Measurements from ENCODE around the gene ACTL7B. TPM values are rescaled to one million over a fixed set of nuclear protein-coding genes. Genes with fewer than 3 reads are reported as not detected.

Gene ACTL7B
- total and polyA plus RNA-seq, 10 of the 15 experiments (the other 5 are each of a cell fraction or from before 2014, with no cell fraction given): not detected

DNA sequence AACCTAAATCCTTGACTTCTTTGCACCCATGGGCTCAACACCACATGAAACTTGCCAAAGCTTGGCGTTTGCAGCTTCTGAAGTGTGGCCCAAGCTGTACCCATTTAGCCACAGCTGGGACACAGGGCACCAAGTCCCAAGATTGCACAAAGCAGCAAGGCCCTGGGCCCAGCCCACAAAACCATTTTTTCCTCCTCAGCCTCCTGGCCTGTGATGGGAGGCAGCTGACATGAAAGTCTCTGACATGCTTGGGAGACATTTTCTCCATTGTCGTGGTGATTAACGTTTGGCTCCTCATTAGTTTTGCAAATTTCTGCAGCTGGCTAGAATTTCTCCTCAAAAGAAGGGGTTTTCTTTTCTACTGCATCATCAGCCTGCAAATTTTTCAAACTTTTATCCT lies 32.0 kb downstream of the ACTL7B start:
- H3K9me3 ChIP-seq (replicated peaks; ENCODE audit: control insufficient read depth, insufficient read depth, low read length): no peaks in the 10 kb centered on the region; the same call in 1 of the 3 replicates
- 10% methylated on average over 3 of the region's 3 CpGs for WGBS (ENCODE audit: insufficient coverage, insufficient replicate concordance, low lambda C conversion rate, missing lambda C conversion rate)
- no peak overlapping the region for H2AFZ ChIP-seq (ENCODE audit: control insufficient read depth, low read depth, low read length)
- no peak for DNase-seq (ENCODE audit: low read depth, low spot score)
- no peaks in the 10 kb centered on the region for H3K79me2 ChIP-seq (ENCODE audit: control insufficient read depth, insufficient read depth, low read length)
- TF ChIP-seq, protein P1, sequence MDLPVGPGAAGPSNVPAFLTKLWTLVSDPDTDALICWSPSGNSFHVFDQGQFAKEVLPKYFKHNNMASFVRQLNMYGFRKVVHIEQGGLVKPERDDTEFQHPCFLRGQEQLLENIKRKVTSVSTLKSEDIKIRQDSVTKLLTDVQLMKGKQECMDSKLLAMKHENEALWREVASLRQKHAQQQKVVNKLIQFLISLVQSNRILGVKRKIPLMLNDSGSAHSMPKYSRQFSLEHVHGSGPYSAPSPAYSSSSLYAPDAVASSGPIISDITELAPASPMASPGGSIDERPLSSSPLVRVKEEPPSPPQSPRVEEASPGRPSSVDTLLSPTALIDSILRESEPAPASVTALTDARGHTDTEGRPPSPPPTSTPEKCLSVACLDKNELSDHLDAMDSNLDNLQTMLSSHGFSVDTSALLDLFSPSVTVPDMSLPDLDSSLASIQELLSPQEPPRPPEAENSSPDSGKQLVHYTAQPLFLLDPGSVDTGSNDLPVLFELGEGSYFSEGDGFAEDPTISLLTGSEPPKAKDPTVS (IDR thresholded peaks at IDR 0.05; ENCODE audit: low read depth, low read length): no peak
- no peak for TF ChIP-seq LARP7 (IDR thresholded peaks at IDR 0.05)
- TF ChIP-seq PAX8 (IDR thresholded peaks at IDR 0.05): no peak
- TF ChIP-seq, protein P2, sequence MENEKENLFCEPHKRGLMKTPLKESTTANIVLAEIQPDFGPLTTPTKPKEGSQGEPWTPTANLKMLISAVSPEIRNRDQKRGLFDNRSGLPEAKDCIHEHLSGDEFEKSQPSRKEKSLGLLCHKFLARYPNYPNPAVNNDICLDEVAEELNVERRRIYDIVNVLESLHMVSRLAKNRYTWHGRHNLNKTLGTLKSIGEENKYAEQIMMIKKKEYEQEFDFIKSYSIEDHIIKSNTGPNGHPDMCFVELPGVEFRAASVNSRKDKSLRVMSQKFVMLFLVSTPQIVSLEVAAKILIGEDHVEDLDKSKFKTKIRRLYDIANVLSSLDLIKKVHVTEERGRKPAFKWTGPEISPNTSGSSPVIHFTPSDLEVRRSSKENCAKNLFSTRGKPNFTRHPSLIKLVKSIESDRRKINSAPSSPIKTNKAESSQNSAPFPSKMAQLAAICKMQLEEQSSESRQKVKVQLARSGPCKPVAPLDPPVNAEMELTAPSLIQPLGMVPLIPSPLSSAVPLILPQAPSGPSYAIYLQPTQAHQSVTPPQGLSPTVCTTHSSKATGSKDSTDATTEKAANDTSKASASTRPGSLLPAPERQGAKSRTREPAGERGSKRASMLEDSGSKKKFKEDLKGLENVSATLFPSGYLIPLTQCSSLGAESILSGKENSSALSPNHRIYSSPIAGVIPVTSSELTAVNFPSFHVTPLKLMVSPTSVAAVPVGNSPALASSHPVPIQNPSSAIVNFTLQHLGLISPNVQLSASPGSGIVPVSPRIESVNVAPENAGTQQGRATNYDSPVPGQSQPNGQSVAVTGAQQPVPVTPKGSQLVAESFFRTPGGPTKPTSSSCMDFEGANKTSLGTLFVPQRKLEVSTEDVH (IDR thresholded peaks at IDR 0.05; ENCODE audit: low read depth, partially characterized antibody): no peak
- no peak for TF ChIP-seq MYB (IDR thresholded peaks at IDR 0.05; ENCODE audit: borderline replicate concordance, low read depth, low read length)
- TF ChIP-seq RCOR1 (conservative IDR thresholded peaks at IDR 0.05; ENCODE audit: low read depth, low read length): no peak
- TF ChIP-seq, protein P3, sequence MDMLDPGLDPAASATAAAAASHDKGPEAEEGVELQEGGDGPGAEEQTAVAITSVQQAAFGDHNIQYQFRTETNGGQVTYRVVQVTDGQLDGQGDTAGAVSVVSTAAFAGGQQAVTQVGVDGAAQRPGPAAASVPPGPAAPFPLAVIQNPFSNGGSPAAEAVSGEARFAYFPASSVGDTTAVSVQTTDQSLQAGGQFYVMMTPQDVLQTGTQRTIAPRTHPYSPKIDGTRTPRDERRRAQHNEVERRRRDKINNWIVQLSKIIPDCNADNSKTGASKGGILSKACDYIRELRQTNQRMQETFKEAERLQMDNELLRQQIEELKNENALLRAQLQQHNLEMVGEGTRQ (IDR thresholded peaks at IDR 0.05; ENCODE audit: borderline replicate concordance, low read depth, low read length): no peak
- TF ChIP-seq CBFB (IDR thresholded peaks at IDR 0.05; ENCODE audit: low read depth): no peak
- TF ChIP-seq ZNF274 (IDR thresholded peaks at IDR 0.05; ENCODE audit: insufficient read depth, insufficient read length): no peak
- H3K4me2 ChIP-seq (ENCODE audit: control insufficient read depth, insufficient read depth): no peak overlapping the region
- no peak for FAIRE-seq
- in situ Hi-C loops (cut with MboI) (no loop called here), intact Hi-C loops (cut with micrococcal nuclease; ENCODE audit: unreplicated experiment) (no loop called here)
- no peak overlapping the region for H3K27ac ChIP-seq (ENCODE audit: control insufficient read depth, insufficient read depth)
- no peak for ATAC-seq
- ChIA-PET SMC1A (ENCODE audit: uncharacterized antibody, unreplicated experiment) (no interaction called here), RAD21 (ENCODE audit: unreplicated experiment) (no interaction called here), CTCF (no interaction called here), POLR2A (no interaction called here)
- H3K36me3 ChIP-seq (ENCODE audit: control insufficient read depth in 2 of 2, insufficient read depth in 2 of 2, low read length in 1 of 2): no peaks in the 10 kb centered on the region
- no peaks in the 10 kb centered on the region for H3K4me1 ChIP-seq (ENCODE audit: control insufficient read depth, insufficient read depth, low read length)
- no peaks in the 10 kb centered on the region for H3K27me3 ChIP-seq (replicated peaks in 1 of 2; ENCODE audit: control insufficient read depth in 2 of 2, insufficient read depth in 2 of 2, low read length in 1 of 2)
- H3K9ac ChIP-seq (ENCODE audit: control insufficient read depth, insufficient read depth, low read length): no peak overlapping the region
- no peaks in the 10 kb centered on the region for H4K20me1 ChIP-seq (ENCODE audit: control insufficient read depth, insufficient read depth)
- H3K4me3 ChIP-seq: no peak overlapping the region
- no TSS peak for BruUV-seq (replicated peaks)
